GM06990 (cell line): Measurements from ENCODE around the gene MYH7.

Experiments used
- DNase-seq: peaks from one replicate; pipeline ENCODE4 v3.0.0-alpha.2; 2011; ENCODE audit not compliant: insufficient read length; ENCODE audit errors: extremely low read depth
- H3K27me3 ChIP-seq: replicated peaks from 2 replicates; pipeline ENCODE4 v1.6.0; 2011; ENCODE audit warnings: low read length; ENCODE audit not compliant: control insufficient read depth, insufficient read depth
- H3K36me3 ChIP-seq: 2 replicates; pipeline ENCODE4 v1.5.1; 2011; ENCODE audit warnings: low read length; ENCODE audit not compliant: control insufficient read depth, insufficient read depth
- H3K4me3 ChIP-seq: replicated peaks from 2 replicates; pipeline ENCODE4 v1.5.1; 2011; ENCODE audit warnings: low read depth, mild to moderate bottlenecking, control low read depth, low read length
- CTCF ChIP-seq: IDR thresholded peaks from 2 replicates; pipeline ENCODE4 v1.5.1; 2011; ENCODE audit warnings: low read length, control low read depth, mild to moderate bottlenecking, inconsistent platforms; ENCODE audit not compliant: insufficient read depth, poor library complexity, severe bottlenecking

Gene MYH7

GRCh38 chr14:23415821-23416778 lies 19.4 kb downstream of the MYH7 start:
- H3K36me3 ChIP-seq, result no peaks in the 10 kb centered on the region
- DNase-seq, result no peak
- H3K27me3 ChIP-seq, result no peaks in the 10 kb centered on the region; the same call in 1 of the 2 replicates
- no peak for TF ChIP-seq CTCF
- no peak overlapping the region for H3K4me3 ChIP-seq

- DNase-seq, result no peak
- TF ChIP-seq CTCF, result no peak
- no peaks in the 10 kb centered on the region for H3K36me3 ChIP-seq
- no peak overlapping the region for H3K4me3 ChIP-seq
- no peaks in the 10 kb centered on the region; the same call in 1 of the 2 replicates for H3K27me3 ChIP-seq
Observed at GRCh38 chr14:23414906-23415820, 20.3 kb downstream of the MYH7 start.

- Histone ChIP-seq H3K4me3 (no peak overlapping the region), H3K27me3 (no peaks in the 10 kb centered on the region; the same call in 1 of the 2 replicates), H3K36me3 (no peaks in the 10 kb centered on the region)
- no peak for TF ChIP-seq CTCF
- no peak for DNase-seq
Observed at GRCh38 chr14:23414254-23414653, 21.2 kb downstream of the MYH7 start.

GRCh38 chr14:23413681-23414080 lies 21.8 kb downstream of the MYH7 start:
- DNase-seq, result no peak
- Histone ChIP-seq H3K36me3 (no peaks in the 10 kb centered on the region), H3K27me3 (no peaks in the 10 kb centered on the region; the same call in 1 of the 2 replicates), H3K4me3 (no peak overlapping the region)
- no peak for TF ChIP-seq CTCF

GRCh38 chr14:23411563-23412525 lies 23.6 kb downstream of the MYH7 start:
- Histone ChIP-seq H3K36me3 (no peaks in the 10 kb centered on the region), H3K4me3 (no peak overlapping the region), H3K27me3 (no peaks in the 10 kb centered on the region; the same call in 1 of the 2 replicates)
- DNase-seq, result no peak
- TF ChIP-seq CTCF, result no peak
